ENCODE measurements around the gene RPL36AL. TPM values are rescaled to one million over a fixed set of nuclear protein-coding genes. Genes with fewer than 3 reads are reported as not detected.

RPL36AL gene
- total and polyA plus RNA-seq, 2 of the 4 experiments (the other 2 are of a cell fraction) = 129 to 313 TPM

- no TSS peak for BruUV-seq (replicated peaks)
- Histone ChIP-seq H4K20me1 (ENCODE audit: insufficient read depth, low read length) (peaks cover 46% of the 10 kb centered on the region), H2BK5ac (ENCODE audit: low read depth, low read length, poor library complexity, severe bottlenecking) (peak overlapping the region; percentile 74), H3K4ac (ENCODE audit: low read depth, low read length) (peak overlapping the region; percentile 85), H3K4me1 (ENCODE audit: control insufficient read depth, insufficient read depth, low read length) (peaks cover 13% of the 10 kb centered on the region), H3K9me3 (ENCODE audit: control insufficient read depth, insufficient read depth, low read length) (no peaks in the 10 kb centered on the region), H3K9me1 (ENCODE audit: insufficient read depth, low read length) (peaks cover 7% of the 10 kb centered on the region), H2AK5ac (ENCODE audit: low read depth, low read length) (peak overlapping the region; percentile 71), H4K8ac (ENCODE audit: low read depth in 2 of 2, low read length in 2 of 2) (peak overlapping the region in 1 of 2 experiments; percentile 48; a peak in 1 of 4 replicates), H4K91ac (ENCODE audit: insufficient read depth, low read depth, low read length) (no peak overlapping the region; the same call in 1 of the 2 replicates), H3K79me1 (ENCODE audit: low read depth in 1 of 2, low read length in 2 of 2) (peaks cover 4 to 58% of the 10 kb centered on the region in 2 experiments; a peak in 3 of 4 replicates), H3K27me3 (ENCODE audit: control insufficient read depth, insufficient read depth, low read length) (no peaks in the 10 kb centered on the region), H3K18ac (ENCODE audit: low read depth, low read length) (no peak overlapping the region), H3K14ac (replicated peaks; ENCODE audit: low read depth, low read length) (peak overlapping the region; percentile 81), H3K56ac (ENCODE audit: extremely low read depth, insufficient read depth, low read length) (no peak overlapping the region), H4K5ac (ENCODE audit: low read depth, low read length) (no peak overlapping the region), H3K9ac (ENCODE audit: low read depth, low read length) (peak overlapping the region; percentile 86), H3K27ac (ENCODE audit: insufficient read depth, low read length) (peak overlapping the region; percentile 89), H3K36me3 (ENCODE audit: control insufficient read depth, insufficient read depth, low read length) (peaks cover 11% of the 10 kb centered on the region), H3K23ac (ENCODE audit: low read depth, low read length) (peak overlapping the region; percentile 90), H3K4me3 (ENCODE audit: insufficient read depth, low read depth, low read length) (peak overlapping the region; percentile 84), H2AFZ (replicated peaks; ENCODE audit: low read length, poor library complexity) (peak overlapping the region; percentile 89), H2AK9ac (replicated peaks; ENCODE audit: low read depth, low read length, poor library complexity) (peak overlapping the region; percentile 91), H2BK20ac (ENCODE audit: low read depth, low read length) (no peak overlapping the region), H2BK120ac (ENCODE audit: low read depth, low read length) (no peak overlapping the region), H3K4me2 (ENCODE audit: low read depth, low read length) (peak overlapping the region; percentile 83), H2BK15ac (ENCODE audit: low read depth, low read length) (no peak overlapping the region)
- POLR2A ChIA-PET (ENCODE audit: unreplicated experiment) = no interaction called here
- ATAC-seq (ENCODE audit: low read depth) (peak; percentile 22), DNase-seq (peak; percentile 28)
- TF ChIP-seq NFE2L2 (IDR thresholded peaks at IDR 0.05; ENCODE audit: low read depth, low read length) (no peak), MXI1 (IDR thresholded peaks at IDR 0.05; ENCODE audit: borderline replicate concordance, low read depth, low read length) (peak; percentile 14; the same call in 1 of the 2 replicates), FOS (IDR thresholded peaks at IDR 0.05; ENCODE audit: low read depth, low read length) (no peak), ELK1 (IDR thresholded peaks at IDR 0.05; ENCODE audit: borderline replicate concordance, low read depth, low read length) (no peak), RCOR1 (IDR thresholded peaks at IDR 0.05; ENCODE audit: insufficient replicate concordance, low read length) (no peak)
- intact Hi-C loops (cut with micrococcal nuclease) (loop anchor here (2.0 kb wide), 1 partner anchor 158 kb away; no protein-coding TSS in a partner anchor), dilution Hi-C loops (cut with HindIII; ENCODE audit: low sequenced_read_pairs, unreplicated experiment) (no loop called here), in situ Hi-C loops (cut with MboI; ENCODE audit: low sequenced_read_pairs) (no loop called here)
- WGBS, 2 experiments (ENCODE audit: extremely low coverage in 2 of 2, insufficient read length in 1 of 2) = 1% methylated on average over 42 of the region's 65 CpGs; no CpG with 5 or more reads in 1 of the 2 experiments
- CTCF ChIA-PET = interaction anchor here (0.9 kb wide), 2 partner anchors 10 to 13 kb away, joined by 3 read pairs; no protein-coding TSS in a partner anchor
Observed at GRCh38 chr14:49621114-49621881, 872 bp upstream of the RPL36AL start.
